Prostate gland (tissue), 2 donors: ENCODE data around the gene ZCCHC7.

Experiments
- CTCF ChIP-seq, 4 experiments: fragments of 200-600 bp in 2 of 4; fragments of 450-650 bp in 2 of 4; sonication (generic) in 2 of 4; IDR thresholded peaks; 1 replicate in 3 of 4; 2 replicates in 1 of 4; pipeline ENCODE4 v1.5.1; 2016 to 2019; ENCODE audit warnings: antibody characterized with exemption in 4 of 4, mild to moderate bottlenecking in 2 of 4, moderate library complexity in 2 of 4
- POLR2AphosphoS5 ChIP-seq: sonication (generic); formaldehyde crosslinking; IDR thresholded peaks from one replicate; pipeline ENCODE4 v1.6.1; 2017; ENCODE audit warnings: antibody characterized with exemption

GRCh38 chr9:37370968-37371563, 250.7 kb downstream of the ZCCHC7 start:
- TF ChIP-seq CTCF (IDR thresholded peaks at IDR 0.05) (no peak), POLR2AphosphoS5 (no peak)
